Glomerular visceral epithelial cell (primary cell): Measurements from ENCODE around the gene KANSL1.

Source experiments
- DNase-seq: peaks from one replicate; pipeline ENCODE4 v3.0.0-alpha.2; 2016; ENCODE audit errors: extremely low spot score

KANSL1 gene

GRCh38 chr17:45998987-45999899 is 194.0 kb downstream of the KANSL1 start, which contains the start of gene STH:
TSS of gene STH (plus strand) at chr17:45999250. CDS start at chr17:45999280, 30 bp downstream.
- DNase-seq, result no peak

GRCh38 chr17:45997624-45998023 is 195.6 kb downstream of the KANSL1 start:
- peak; percentile 17 for DNase-seq

- DNase-seq, result no peak
Measured at GRCh38 chr17:45997166-45997565, 196.1 kb downstream of the KANSL1 start.

- DNase-seq, result no peak
Measured at GRCh38 chr17:45996282-45996937, 196.8 kb downstream of the KANSL1 start.

- no peak for DNase-seq
Measured at GRCh38 chr17:45995627-45996270, 197.5 kb downstream of the KANSL1 start.

GRCh38 chr17:45994987-45995386 is 198.2 kb downstream of the KANSL1 start:
- DNase-seq, result no peak

- DNase-seq, result no peak
Measured at GRCh38 chr17:45993962-45994627, 199.1 kb downstream of the KANSL1 start.

- no peak for DNase-seq
Measured at GRCh38 chr17:45992904-45993303, 200.3 kb downstream of the KANSL1 start.

GRCh38 chr17:45992175-45992574 is 201.1 kb downstream of the KANSL1 start:
- no peak for DNase-seq

GRCh38 chr17:45991341-45991740 is 201.9 kb downstream of the KANSL1 start:
- no peak for DNase-seq

- no peak for DNase-seq
Measured at GRCh38 chr17:45990886-45991285, 202.3 kb downstream of the KANSL1 start.

GRCh38 chr17:45989759-45990158 is 203.5 kb downstream of the KANSL1 start:
- DNase-seq, result no peak

- DNase-seq, result no peak
Measured at GRCh38 chr17:45987706-45988105, 205.5 kb downstream of the KANSL1 start.

GRCh38 chr17:45986056-45986455 is 207.2 kb downstream of the KANSL1 start:
- DNase-seq, result no peak

- DNase-seq, result no peak
Measured at GRCh38 chr17:45985447-45985846, 207.8 kb downstream of the KANSL1 start.

- DNase-seq, result no peak
Measured at GRCh38 chr17:45984368-45984767, 208.9 kb downstream of the KANSL1 start.

GRCh38 chr17:45983614-45984310 is 209.5 kb downstream of the KANSL1 start:
- no peak for DNase-seq

GRCh38 chr17:45982791-45983613 is 210.2 kb downstream of the KANSL1 start:
- DNase-seq, result no peak

- no peak for DNase-seq
Measured at GRCh38 chr17:45981306-45981705, 211.9 kb downstream of the KANSL1 start.

GRCh38 chr17:45980855-45981254 is 212.4 kb downstream of the KANSL1 start:
- DNase-seq, result no peak
